Embryonic facial prominence (tissue), 1 donor: Measurements from ENCODE around the gene CNOT4.
"Not testable (repeated sequence)": the region's sequence is repeated elsewhere in the genome, so short reads cannot be mapped to it uniquely, and the experiment has no call there.

Experiments used
- DNase-seq: peaks from one replicate; pipeline ENCODE4 v3.0.0-alpha.2; 2016; ENCODE audit errors: extremely low spot score

Gene CNOT4

DNA sequence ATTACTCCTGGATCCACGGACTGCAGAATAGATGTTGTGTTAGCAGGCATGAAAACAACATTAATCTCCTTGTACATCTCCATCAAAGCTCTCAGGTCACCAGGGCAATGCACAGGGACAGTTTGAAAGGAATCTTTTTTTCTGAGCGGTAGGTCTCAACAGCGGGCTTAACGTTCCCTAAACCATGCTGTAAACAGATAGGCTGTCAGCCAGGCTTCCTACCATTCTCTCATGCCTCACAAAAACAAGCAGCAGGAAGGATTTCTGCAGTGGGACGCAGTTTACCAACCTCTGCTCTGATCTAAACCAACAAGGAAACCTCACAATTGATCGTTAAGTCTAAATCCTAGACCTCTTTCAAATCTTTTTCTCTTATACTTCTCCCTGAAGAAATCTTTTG lies 50.8 kb downstream of the CNOT4 start:
- DNase-seq, result no peak

DNA sequence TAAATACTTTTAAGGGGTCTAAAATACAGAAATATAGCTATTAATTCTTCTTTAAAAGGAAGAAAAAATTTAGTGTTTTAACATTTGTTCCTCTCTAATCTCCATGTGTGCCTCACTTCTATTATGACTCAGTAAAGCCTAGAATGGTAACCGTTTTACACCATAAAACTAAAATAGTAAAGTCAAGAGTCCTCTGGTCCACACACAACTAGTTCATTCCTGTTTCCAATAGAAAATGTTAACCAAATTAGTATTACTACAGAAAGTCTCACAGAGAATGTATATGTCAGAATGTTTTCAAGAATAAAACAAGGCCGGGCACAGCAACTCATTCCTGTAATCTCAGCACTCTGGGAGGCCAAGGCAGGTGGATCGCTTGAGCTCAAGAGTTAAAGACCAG lies 55.8 kb downstream of the CNOT4 start:
- DNase-seq, result no peak

DNA sequence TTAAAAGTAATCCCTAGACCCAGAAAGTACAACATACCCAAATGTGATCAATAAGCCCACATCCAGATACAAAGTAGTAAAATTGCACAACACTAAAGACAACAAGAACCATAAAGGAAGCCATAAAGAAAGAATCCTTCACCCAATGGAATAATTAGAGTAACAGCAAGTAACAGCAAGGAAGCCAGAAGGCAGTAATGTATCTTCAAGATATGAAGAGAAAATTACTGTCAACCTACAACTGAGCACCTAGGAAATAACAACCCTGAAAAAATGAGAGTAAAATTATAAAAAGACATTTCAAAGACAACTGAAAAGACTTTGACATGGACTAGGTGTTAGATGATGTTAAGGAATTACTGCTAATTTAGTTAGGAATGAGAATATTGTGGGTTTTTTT lies 60.5 kb downstream of the CNOT4 start:
- no peak for DNase-seq

DNA sequence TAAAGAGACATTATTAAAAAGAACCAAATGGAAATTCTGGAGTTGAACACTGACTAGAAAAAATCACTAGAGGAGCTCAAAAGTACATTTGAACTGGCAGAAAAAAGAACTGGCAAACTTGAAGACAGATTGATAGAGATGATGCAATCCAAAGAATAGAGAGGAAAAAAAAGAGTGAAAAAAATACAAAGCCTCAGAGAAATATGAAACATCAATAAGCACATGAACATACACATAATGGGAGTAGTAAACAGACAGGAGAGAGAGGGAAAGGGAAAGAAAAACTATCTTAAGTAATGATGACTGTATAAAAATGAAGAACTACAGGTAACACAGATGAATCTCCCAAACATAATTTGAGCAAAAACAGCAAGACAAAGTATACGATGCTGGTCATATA lies 61.1 kb downstream of the CNOT4 start:
- DNase-seq, result no peak

DNA sequence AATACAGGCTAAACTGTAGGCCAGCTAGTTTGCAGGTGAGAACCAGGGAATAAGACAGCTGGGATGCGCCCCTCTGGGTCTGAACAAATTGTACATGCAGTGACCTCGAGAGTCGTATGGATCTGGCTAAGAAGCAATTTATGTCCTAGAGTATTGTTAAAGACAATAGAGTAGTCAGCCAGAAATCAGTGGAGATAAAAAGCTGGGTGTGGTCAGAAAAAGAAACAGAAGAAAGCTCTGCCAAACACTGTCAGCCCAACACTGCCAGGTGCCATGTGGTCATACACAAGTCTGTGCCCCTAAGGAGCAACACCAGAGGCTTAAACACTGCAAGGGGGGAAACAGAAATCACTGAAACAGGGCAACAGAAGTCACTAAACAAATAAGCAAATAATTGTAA lies 62.2 kb downstream of the CNOT4 start:
- no peak for DNase-seq

DNA sequence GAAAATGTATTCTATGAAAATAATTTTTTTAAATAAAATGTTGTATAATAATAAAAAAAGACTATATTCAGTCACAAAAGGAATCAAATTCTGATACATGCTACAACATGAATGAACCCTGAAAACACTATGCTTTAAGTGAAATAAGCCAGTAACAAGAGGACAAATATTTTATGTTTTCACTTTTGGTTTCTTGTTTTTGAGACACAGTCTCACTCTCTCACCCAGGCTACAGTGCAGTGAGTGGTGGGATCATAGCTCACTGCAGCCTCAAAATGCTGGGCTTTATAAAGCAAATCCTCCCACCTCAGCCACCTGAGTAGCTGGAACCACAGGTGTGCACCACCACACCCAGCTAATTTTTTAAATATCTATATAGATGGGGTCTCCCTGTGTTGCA lies 64.2 kb downstream of the CNOT4 start:
- DNase-seq, result no peak

DNA sequence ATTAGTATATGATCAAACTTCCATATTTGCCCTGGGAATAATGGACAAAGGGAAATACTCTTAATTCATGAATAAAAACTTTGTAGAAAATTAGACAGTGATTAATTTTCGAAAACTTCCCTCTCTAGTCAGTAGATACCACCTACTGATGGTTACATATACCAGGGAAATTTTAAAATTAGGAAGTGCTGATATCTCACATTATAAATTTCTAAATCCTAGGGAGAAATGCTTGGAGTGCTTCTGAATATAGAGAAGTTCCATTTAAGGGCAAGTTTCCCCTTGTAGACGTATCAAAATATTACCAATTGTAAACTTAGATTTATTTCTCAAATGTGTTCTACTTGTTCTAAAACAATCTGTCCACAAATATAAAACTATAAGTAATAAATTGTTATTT lies 64.6 kb downstream of the CNOT4 start:
- DNase-seq, result not testable (repeated sequence)

DNA sequence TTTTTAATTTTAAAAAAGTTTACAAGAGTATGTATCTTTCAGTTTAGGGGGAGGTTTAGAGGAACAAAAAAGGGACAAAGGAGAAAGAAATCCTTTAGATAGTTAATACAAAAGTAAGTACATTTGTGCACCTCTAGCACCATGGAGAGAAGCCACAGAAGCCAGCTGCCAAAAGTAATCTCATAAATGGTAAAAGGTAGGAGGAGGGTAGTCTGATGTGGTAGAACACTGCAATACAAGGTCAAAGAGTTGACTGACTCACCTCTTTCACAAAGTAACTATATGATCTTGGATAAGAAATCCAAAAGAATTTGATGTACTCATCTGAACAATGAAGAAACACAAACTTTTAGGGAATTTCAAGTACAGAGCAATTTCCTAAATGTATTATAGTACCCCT lies 68.1 kb downstream of the CNOT4 start:
- no peak for DNase-seq

DNA sequence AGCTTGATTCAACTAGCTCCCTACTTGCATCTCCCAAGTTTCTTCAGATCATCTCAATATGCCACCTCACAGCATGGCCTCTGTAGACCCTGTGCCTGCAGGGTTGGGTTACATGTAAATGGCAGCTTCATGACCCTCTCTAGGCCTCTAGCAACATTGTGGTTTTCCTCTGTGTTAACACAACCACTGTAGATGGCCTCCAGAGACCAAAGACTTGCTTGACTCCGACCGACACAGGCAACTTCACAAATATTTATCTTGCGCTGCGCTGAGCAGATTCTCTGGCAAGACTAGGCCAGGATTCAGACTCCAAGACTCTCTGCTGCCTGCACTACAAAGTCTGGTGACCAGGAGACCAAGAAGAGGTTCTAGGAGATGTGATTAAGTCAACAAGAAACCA lies 75.9 kb downstream of the CNOT4 start:
- DNase-seq, result no peak

DNA sequence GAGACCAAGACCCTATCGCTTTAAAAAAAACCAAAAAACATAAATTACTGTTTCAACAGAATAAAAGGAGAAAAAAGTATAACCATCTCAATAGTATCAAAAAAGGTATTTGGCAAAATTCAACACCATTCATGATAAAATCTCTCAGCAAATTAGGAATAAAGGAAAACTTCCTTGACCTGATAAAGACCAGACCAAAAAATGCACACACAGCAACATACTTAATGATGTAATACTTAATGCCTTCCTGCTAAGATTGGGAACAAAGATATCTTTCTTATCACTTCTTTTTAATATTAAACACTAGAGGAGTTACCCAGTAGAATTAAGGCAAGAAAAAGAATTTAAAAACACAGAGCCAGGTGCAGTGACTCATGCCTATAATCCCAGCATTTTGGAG lies 79.3 kb downstream of the CNOT4 start:
- no peak for DNase-seq

DNA sequence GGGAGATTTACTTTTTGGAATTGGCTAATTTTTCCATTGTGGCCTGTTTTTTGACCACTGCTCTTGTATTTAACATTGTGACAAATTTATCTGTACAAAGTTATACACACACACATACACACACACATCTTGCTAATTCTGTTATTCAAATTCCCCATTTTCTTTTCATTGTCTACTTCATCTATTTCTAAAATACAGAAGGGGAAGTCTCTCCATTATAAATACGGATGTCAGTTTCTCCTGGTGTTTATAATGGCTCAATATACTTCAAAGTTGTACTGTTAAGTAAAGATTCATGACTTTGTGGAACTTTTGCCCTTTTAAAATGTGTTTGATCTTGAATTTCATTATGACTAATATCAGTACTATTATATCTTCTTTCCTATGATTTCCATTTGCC lies 81.0 kb downstream of the CNOT4 start:
- DNase-seq, result no peak

DNA sequence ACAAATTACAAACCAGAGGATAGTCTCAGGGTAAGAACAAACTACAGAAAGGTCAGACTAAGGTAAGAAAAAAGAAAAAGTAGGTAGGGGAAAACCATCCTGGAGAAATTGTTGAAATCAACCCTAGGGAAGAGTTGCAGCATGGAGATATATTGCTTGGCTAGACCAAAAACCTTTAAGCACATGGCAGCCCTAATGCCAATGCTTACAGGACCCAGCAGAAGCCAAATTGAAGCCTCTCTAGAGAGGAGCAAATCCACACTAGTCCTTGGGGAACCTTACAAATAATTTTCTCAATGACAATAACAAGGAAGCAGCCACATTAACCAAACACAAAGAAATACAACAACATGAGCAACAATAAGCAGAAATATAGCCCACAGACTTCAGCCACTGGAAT lies 81.9 kb downstream of the CNOT4 start:
- no peak for DNase-seq

DNA sequence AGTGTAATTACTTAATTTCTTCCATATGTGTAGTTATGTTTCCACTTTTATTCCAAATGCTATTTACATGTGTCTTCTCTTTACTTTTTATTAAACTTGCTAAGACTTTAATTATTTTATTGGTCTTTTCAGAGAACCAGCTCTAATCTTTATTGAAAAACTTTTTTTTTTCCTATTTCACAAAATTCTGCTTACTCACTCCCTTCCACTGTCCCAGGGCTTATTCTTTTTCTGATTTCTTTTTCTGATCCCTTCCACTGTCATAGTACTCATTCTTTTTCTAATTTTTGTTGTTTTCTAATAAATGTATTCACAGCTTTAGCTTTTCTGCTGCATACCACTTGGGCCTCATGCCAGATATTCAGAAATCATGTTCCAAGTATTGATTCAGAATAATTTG lies 82.7 kb downstream of the CNOT4 start:
- no peak for DNase-seq

DNA sequence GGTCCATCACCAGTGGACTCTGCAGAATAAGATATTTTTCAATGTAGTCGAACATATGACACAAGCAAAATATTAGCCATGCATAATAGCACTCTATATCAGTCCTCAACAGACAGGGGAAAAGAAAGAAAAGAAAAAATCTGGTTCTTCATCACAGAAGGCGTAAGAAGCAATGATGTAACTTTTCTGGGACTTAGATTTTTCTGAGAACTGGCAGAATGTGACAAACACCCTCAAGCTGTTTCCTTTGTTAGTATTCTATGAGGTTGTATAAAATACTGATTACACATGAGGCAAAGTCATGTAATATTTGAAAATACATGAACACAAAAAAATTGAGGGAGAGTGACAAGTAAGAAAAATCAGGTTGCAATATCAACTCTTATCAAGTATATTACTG lies 84.9 kb downstream of the CNOT4 start:
- DNase-seq, result no peak

DNA sequence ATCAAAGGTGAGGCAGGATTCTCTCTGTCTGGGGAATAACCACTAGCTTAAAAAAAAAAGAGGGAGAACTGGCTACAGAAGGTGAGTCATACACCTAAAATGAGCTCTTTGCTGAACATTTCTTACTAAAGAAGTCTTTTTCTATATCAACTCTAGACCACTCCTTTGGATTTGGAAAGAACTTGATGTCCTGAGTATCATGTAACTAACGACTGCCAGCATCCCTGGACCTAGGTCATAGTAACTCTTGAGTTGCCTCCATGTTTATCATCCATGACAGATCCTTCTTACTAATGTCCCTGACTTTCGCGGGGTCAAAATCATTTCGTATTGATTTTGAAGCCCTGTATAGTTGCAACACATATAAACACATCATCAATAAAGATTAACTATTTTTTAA lies 89.1 kb downstream of the CNOT4 start:
- no peak for DNase-seq

DNA sequence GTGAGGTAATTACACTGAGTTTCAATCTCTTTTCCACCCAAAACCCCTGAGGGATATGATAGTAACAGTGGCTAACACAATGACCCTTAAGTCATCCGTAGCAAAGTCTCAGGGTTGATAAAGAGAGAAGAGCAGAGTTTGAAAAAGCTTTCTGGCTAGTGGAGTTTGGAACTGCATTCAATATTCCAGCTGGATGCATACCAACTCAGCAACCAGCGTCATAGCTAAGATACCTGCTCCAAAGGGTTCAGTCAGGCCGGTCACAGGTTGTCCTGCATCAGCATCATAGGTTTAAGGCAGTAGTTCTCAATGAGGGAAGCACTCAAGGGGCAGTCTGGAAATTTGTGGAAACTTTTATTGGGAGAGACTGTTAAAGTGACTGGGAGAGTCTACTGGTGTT lies 93.5 kb downstream of the CNOT4 start:
- no peak for DNase-seq

DNA sequence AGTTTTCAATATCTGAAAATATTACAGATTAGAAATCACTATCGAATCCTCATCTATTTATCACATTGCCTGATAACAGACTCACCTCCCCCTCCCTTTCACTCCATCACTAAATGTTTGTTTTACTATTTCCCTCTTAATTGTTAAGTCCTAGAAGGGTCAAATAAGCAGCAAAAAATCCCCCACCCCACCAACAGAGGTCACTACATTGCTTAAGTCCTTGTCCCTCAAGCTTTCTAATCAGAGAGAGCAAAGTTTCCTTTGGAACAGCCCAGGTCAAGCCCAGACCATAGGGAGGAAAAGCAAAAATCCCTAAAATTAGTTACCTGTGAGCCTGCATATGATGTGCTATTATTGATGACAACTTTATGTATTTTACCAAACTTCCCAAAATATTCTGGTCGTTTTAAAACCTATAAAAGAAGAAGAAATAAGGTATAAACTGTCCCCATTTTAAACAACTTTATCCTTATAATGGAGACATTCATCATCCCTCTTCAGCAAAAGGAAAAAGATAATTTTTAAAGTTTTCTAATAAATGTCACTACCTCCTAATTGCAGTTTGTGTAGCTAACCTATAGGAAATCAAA lies 95.0 kb downstream of the CNOT4 start:
- no peak for DNase-seq

DNA sequence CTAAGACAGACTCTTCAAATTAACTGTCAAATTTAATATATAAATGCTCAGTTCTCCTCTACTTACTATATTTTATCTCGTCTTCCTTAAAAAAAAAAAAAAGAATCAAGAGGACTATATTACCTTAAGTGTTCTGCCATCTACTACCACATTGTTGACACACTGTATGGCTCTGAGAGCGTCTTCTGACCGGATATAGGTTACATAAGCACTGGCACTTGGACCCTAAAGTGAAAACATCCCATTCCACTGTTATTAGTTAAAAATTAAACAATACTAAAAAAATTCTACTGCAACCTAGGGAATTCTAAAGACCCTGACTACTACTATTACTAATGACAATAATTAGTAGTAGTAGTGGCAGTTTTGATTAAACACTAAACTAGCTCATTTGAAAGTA lies 95.7 kb downstream of the CNOT4 start:
- no peak for DNase-seq

DNA sequence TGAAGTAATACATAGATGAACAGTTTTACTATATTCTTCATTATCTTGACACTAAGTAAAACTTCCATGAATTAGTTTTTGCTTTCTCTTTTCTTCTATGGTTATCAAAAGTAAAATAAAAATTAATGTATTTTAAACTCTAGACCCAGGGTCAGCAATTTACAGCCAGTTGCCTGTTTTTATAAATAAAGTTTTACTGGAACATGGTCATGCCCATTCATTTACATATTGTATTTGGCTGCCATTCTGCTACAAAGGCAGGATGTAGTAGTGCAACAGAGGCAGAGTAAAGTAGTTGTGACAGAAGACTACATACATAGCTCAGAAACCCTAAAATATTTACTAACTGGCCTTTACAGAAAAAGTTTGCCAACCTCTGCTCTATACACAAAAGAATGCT lies 98.8 kb downstream of the CNOT4 start:
- no peak for DNase-seq

DNA sequence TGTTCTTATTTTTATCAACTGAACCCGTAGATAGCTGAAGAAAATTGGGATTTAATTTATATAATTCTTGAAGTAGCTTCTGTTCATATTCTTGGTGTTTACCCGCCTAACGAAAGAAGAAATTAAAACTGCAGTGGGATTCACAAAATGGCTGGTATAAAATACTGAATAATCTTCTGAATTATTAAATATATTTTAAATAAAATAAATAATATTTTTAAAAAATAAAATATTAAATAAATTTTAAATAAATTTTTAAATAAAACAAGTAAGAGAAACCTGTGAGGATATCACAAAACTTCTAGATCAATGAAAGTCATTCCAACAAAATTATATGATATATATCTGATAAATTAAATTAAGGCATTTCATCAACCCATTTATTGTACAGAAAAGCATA lies 99.4 kb downstream of the CNOT4 start:
- DNase-seq, result no peak

DNA sequence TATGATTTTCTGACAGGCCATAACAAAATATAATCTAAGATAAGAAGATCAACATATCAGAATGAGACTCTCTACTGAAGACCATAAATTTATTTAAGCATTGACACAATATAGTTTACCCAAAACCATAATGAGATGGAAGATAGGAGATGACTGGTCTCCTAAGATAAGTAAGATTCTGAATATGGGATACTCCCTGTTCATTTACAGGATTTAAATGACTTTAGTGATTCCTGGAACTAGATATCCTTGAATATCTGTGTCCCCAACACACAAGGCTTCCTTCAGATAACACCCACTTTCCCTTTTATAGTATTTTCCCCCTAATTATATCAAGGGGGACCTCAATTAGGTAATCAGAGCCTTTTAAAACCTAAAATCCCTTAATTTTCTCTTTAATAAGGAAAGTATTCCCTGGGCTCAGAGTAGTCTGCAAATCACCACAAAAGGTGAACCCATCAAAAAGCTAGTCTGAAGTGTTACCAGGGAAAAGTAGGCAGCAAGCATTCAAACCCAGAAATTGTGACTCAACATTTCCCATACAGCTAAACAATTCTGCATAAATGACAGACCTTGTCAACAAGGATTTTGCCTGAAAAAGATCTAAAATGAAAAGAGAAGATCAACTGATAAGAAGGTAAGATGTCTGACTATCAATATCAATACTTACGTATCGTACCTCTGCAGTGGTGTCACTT lies 99.9 kb downstream of the CNOT4 start:
- DNase-seq, result no peak

DNA sequence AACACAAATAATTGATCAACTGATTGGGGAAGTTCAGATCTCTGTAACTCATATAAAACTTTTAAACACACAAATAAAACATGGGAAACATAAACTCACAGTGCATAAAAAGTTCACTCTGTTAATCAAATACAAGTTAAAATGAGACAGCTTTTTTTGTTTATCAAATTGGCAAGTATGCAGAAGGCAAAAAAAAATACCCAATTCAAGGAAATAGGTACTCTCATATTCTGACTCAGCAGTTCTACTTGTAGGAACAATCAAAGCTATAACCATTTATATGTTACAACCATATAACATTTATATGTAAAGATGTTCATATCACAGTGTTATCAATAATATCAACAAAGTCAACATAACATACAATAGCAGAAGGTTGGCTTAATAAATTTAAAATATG lies 102.0 kb downstream of the CNOT4 start:
- DNase-seq, result no peak

DNA sequence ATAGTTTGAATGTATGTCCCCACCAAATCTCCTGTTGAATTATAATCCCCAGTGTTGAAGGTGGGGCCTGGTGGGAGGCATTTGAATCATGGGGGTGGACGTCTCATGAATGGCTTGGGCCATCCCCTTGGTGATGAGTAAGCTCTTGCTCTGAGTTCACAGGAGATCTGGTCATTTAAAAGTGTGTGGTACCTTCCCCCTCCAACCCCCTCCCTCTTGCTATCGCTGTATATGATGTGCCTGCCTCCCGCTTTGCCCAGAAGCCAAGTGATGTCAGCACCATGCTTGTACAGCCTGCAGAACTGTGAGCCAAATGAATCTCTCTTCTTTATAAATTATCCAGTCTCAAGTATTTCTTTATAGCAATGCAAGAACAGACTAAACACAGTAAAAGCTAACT lies 103.0 kb downstream of the CNOT4 start:
- DNase-seq, result no peak

DNA sequence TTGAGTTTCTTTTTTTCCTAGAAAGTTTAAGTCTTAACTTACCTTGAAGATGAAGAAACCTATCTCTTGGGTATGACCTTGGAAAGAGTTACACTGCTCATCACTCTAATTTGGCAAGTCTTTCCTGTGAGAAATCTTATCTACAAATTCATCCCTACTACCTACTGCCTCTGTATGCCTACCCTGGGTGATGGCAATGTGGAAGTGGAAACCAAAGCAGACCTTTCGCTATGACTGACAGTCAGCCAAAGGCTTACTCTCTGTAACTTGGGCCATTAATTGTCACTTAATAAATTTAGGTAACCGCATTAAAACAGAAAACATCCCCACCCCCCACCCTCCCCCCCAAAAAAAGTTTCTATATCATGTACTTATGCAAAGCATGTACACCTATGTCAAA lies 103.9 kb downstream of the CNOT4 start:
- no peak for DNase-seq
